Panc1 (cell line): Measurements from ENCODE around the gene MORN1. TPM values are rescaled to one million over a fixed set of nuclear protein-coding genes. Genes with fewer than 3 reads are reported as not detected.

Experiments
- ATAC-seq: fragments of 200-7000 bp; cut with Tn5 transposase; 2 replicates; pipeline ENCODE4 v1.9.1; 2020; ENCODE audit warnings: mild to moderate bottlenecking, moderate library complexity
- BruUV-seq: library from RNA; stranded (reverse); fragments of 400-500 nt; replicated peaks from 2 replicates; lab custom pipeline; 2021; lab: Mats Ljungman, UMichigan
- CTCF ChIA-PET: fragments of 300-600 bp; sonication (Branson Sonifier 250); formaldehyde crosslinking; loops from one replicate; lab custom pipeline; 2022; ENCODE audit warnings: antibody characterized with exemption; lab: Charles Lee
- POLR2A ChIA-PET: fragments of 300-600 bp; sonication (Branson Sonifier 250); formaldehyde crosslinking; loops from one replicate; lab custom pipeline; 2022; ENCODE audit warnings: antibody characterized with exemption; lab: Charles Lee
- DNase-seq: peaks from one replicate; pipeline ENCODE4 v3.0.0-alpha.2; 2010; ENCODE audit warnings: low read depth, low spot score
- H3K27ac ChIP-seq: 2 replicates; pipeline ENCODE4 v1.5.1; 2011; ENCODE audit warnings: mild to moderate bottlenecking, low read length, inconsistent platforms
- H3K27me3 ChIP-seq: fragments of 200-500 bp; sonication (Bioruptor generic); 2 replicates; pipeline ENCODE4 v1.6.0; 2014; ENCODE audit warnings: low read length, inconsistent platforms; ENCODE audit not compliant: control insufficient read depth, insufficient read depth
- H3K36me3 ChIP-seq: fragments of 200-500 bp; sonication (Bioruptor generic); 2 replicates; pipeline ENCODE4 v1.5.1; 2014; ENCODE audit warnings: inconsistent platforms, mild to moderate bottlenecking, low read length, moderate library complexity; ENCODE audit not compliant: control insufficient read depth, insufficient read depth
- H3K4me1 ChIP-seq: 2 replicates; pipeline ENCODE4 v1.5.1; 2011; ENCODE audit warnings: inconsistent platforms, mild to moderate bottlenecking, low read length, moderate library complexity; ENCODE audit not compliant: control insufficient read depth, insufficient read depth
- H3K4me3 ChIP-seq, 2 experiments: 2 replicates each; pipeline ENCODE4 v1.5.1; 2011 to 2012; ENCODE audit warnings: low read depth in 2 of 2, low read length in 2 of 2, mild to moderate bottlenecking in 2 of 2, inconsistent platforms in 1 of 2, moderate library complexity in 1 of 2
- H3K9me3 ChIP-seq: fragments of 200-500 bp; sonication (Bioruptor generic); 2 replicates; pipeline ENCODE4 v1.5.1; 2014; ENCODE audit warnings: low read depth, mild to moderate bottlenecking, inconsistent platforms, low read length, moderate library complexity; ENCODE audit not compliant: control insufficient read depth, insufficient read depth
- POLR2AphosphoS5 ChIP-seq: IDR thresholded peaks from 2 replicates; pipeline ENCODE4 v1.6.1; 2012; ENCODE audit warnings: mild to moderate bottlenecking, low read depth, low read length, moderate library complexity
- SIN3A ChIP-seq: IDR thresholded peaks from 2 replicates; pipeline ENCODE4 v1.6.1; 2012; ENCODE audit warnings: low read depth, mild to moderate bottlenecking, low read length, moderate library complexity, borderline replicate concordance; ENCODE audit not compliant: insufficient read depth
- TCF7L2 ChIP-seq: IDR thresholded peaks from 2 replicates; pipeline ENCODE4 v1.6.1; 2011; ENCODE audit warnings: mild to moderate bottlenecking, low read depth, low read length, inconsistent platforms
- in situ Hi-C: cut with HindIII; loops from 2 replicates; pipeline ENCODE4 v1.10.0; 2016; ENCODE audit warnings: low sequenced_read_pairs, low pct_unique_long_range_greater_than_20kb
- intact Hi-C: fragments of 100-400 bp; cut with micrococcal nuclease; formaldehyde crosslinking; loops from one replicate; pipeline ENCODE4 v1.10.0; 2022; ENCODE audit not compliant: unreplicated experiment
- total RNA-seq: library from RNA; stranded (reverse); gene quantifications from one replicate; pipeline ENCODE4 v1.2.1, GENCODE V29; 2021; ENCODE audit not compliant: unreplicated experiment
- TF ChIP-seq, protein P1 (sequence below), 2 experiments: IDR thresholded peaks; 2 replicates each; pipeline ENCODE4 v1.6.1; 2011 to 2012; ENCODE audit warnings: low read depth in 2 of 2, control low read depth in 1 of 2, low read length in 1 of 2, mild to moderate bottlenecking in 1 of 2, moderate library complexity in 1 of 2; ENCODE audit not compliant: insufficient read depth in 1 of 2
- TF ChIP-seq, protein P2 (sequence below): fragments of 450-650 bp; IDR thresholded peaks from 2 replicates; pipeline ENCODE4 v1.5.1; 2017; ENCODE audit warnings: mild to moderate bottlenecking

The MORN1 gene
- total RNA-seq, 1 experiment from 2014 or later = 21.3 TPM

DNA sequence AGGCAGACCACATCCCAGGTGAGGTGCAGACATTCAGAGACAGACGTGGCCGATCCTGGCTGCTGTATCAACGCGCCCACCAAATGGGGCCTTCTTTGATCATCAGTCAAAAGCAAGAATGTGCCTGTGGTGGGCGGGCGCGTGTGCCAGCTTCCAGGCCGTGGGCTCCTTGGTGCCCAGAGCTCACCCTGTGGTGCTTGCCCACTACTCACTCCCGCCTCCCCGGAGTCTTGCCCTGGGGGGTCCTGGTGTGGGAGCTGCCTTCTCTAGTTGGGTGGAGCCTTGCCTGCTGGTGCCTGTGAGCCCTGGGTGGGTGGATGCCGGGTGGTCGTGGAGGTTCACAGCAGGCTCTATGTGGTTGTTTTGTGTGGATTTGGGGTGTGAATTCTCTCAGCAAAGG is 92.7 kb downstream of the MORN1 start:
- DNase-seq (no peak), ATAC-seq (no peak)
- TF ChIP-seq, protein P1, sequence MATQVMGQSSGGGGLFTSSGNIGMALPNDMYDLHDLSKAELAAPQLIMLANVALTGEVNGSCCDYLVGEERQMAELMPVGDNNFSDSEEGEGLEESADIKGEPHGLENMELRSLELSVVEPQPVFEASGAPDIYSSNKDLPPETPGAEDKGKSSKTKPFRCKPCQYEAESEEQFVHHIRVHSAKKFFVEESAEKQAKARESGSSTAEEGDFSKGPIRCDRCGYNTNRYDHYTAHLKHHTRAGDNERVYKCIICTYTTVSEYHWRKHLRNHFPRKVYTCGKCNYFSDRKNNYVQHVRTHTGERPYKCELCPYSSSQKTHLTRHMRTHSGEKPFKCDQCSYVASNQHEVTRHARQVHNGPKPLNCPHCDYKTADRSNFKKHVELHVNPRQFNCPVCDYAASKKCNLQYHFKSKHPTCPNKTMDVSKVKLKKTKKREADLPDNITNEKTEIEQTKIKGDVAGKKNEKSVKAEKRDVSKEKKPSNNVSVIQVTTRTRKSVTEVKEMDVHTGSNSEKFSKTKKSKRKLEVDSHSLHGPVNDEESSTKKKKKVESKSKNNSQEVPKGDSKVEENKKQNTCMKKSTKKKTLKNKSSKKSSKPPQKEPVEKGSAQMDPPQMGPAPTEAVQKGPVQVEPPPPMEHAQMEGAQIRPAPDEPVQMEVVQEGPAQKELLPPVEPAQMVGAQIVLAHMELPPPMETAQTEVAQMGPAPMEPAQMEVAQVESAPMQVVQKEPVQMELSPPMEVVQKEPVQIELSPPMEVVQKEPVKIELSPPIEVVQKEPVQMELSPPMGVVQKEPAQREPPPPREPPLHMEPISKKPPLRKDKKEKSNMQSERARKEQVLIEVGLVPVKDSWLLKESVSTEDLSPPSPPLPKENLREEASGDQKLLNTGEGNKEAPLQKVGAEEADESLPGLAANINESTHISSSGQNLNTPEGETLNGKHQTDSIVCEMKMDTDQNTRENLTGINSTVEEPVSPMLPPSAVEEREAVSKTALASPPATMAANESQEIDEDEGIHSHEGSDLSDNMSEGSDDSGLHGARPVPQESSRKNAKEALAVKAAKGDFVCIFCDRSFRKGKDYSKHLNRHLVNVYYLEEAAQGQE (IDR thresholded peaks at IDR 0.05; ENCODE audit: insufficient read depth in 1 of 2, low read depth in 2 of 2, low read length in 1 of 2) = no peak
- TF ChIP-seq TCF7L2 = no peak
- H3K4me1 ChIP-seq = no peaks in the 10 kb centered on the region; the same call in 1 of the 2 replicates
- CTCF ChIA-PET = no interaction called here
- no peak overlapping the region for H3K27ac ChIP-seq
- POLR2A ChIA-PET = no interaction called here
- no peaks in the 10 kb centered on the region for H3K27me3 ChIP-seq
- H3K36me3 ChIP-seq = no peaks in the 10 kb centered on the region; the same call in 1 of the 2 replicates
- intact Hi-C loops = no loop called here
- H3K9me3 ChIP-seq = no peaks in the 10 kb centered on the region
- no TSS peak for BruUV-seq
- in situ Hi-C loops = no loop called here
- no peak overlapping the region for H3K4me3 ChIP-seq

- Histone ChIP-seq H3K4me3 (no peak overlapping the region), H3K36me3 (no peaks in the 10 kb centered on the region), H3K27me3 (no peaks in the 10 kb centered on the region), H3K9me3 (no peaks in the 10 kb centered on the region), H3K27ac (no peak overlapping the region), H3K4me1 (no peaks in the 10 kb centered on the region; the same call in 1 of the 2 replicates)
- BruUV-seq = no TSS peak
- in situ Hi-C loops = no loop called here
- intact Hi-C loops = no loop called here
- ChIA-PET POLR2A (no interaction called here), CTCF (no interaction called here)
- ATAC-seq (no peak), DNase-seq (no peak)
- no peak for TF ChIP-seq TCF7L2
- no peak for TF ChIP-seq SIN3A
- TF ChIP-seq, protein P2, sequence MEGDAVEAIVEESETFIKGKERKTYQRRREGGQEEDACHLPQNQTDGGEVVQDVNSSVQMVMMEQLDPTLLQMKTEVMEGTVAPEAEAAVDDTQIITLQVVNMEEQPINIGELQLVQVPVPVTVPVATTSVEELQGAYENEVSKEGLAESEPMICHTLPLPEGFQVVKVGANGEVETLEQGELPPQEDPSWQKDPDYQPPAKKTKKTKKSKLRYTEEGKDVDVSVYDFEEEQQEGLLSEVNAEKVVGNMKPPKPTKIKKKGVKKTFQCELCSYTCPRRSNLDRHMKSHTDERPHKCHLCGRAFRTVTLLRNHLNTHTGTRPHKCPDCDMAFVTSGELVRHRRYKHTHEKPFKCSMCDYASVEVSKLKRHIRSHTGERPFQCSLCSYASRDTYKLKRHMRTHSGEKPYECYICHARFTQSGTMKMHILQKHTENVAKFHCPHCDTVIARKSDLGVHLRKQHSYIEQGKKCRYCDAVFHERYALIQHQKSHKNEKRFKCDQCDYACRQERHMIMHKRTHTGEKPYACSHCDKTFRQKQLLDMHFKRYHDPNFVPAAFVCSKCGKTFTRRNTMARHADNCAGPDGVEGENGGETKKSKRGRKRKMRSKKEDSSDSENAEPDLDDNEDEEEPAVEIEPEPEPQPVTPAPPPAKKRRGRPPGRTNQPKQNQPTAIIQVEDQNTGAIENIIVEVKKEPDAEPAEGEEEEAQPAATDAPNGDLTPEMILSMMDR = no peak
- no peak for TF ChIP-seq POLR2AphosphoS5
- TF ChIP-seq, protein P1 (IDR thresholded peaks at IDR 0.05; ENCODE audit: insufficient read depth in 1 of 2, low read depth in 2 of 2, low read length in 1 of 2) = no peak
Measured at GRCh38 chr1:2297246-2298011, 93.9 kb downstream of the MORN1 start.
